Mesenchymal stem cell (in vitro differentiated cells and primary cell): Measurements from ENCODE around the gene LGALS7B.

Experiments used
- DNase-seq: peaks from one replicate; pipeline ENCODE4 v3.0.0-alpha.2; 2013
- H2AFZ ChIP-seq: one replicate; pipeline ENCODE4 v1.6.1; 2013; ENCODE audit warnings: low read depth, mild to moderate bottlenecking, control low read depth, inconsistent platforms, low read length, moderate library complexity
- H2AK5ac ChIP-seq: 2 replicates; pipeline ENCODE4 v1.6.1; 2013; ENCODE audit warnings: low read length, moderate library complexity, mild to moderate bottlenecking, inconsistent platforms; ENCODE audit not compliant: severe bottlenecking
- H2BK120ac ChIP-seq: one replicate; pipeline ENCODE4 v1.6.1; 2013; ENCODE audit warnings: low read depth, mild to moderate bottlenecking, inconsistent platforms, low read length, moderate library complexity
- H2BK12ac ChIP-seq, 2 experiments: one replicate each; pipeline ENCODE4 v1.6.1; 2013; ENCODE audit warnings: inconsistent platforms in 2 of 2, low read length in 2 of 2, mild to moderate bottlenecking in 2 of 2, moderate library complexity in 2 of 2, control low read depth in 1 of 2
- H2BK15ac ChIP-seq: one replicate; pipeline ENCODE4 v1.6.1; 2013; ENCODE audit warnings: mild to moderate bottlenecking, low read depth, inconsistent platforms; ENCODE audit not compliant: poor library complexity, severe bottlenecking
- H2BK5ac ChIP-seq: 2 replicates; pipeline ENCODE4 v1.6.1; 2013; ENCODE audit warnings: low read depth, mild to moderate bottlenecking, low read length, control low read depth, inconsistent platforms; ENCODE audit not compliant: poor library complexity, severe bottlenecking
- H3K14ac ChIP-seq, 2 experiments: one replicate each; pipeline ENCODE4 v1.6.1; 2013; ENCODE audit warnings: inconsistent platforms in 2 of 2, low read length in 2 of 2, control low read depth in 1 of 2, mild to moderate bottlenecking in 1 of 2, moderate library complexity in 1 of 2
- H3K18ac ChIP-seq, 2 experiments: one replicate each; pipeline ENCODE4 v1.6.1; 2013; ENCODE audit warnings: inconsistent platforms in 2 of 2, low read length in 2 of 2, control low read depth in 1 of 2, low read depth in 1 of 2, mild to moderate bottlenecking in 1 of 2
- H3K23ac ChIP-seq, 2 experiments: one replicate each; pipeline ENCODE4 v1.6.1; 2013; ENCODE audit warnings: inconsistent platforms in 2 of 2, low read length in 2 of 2, mild to moderate bottlenecking in 2 of 2, moderate library complexity in 2 of 2, control low read depth in 1 of 2
- H3K27ac ChIP-seq: 2 replicates; pipeline ENCODE4 v1.5.1; 2013; ENCODE audit warnings: mild to moderate bottlenecking, moderate library complexity, low read length, control low read depth, inconsistent platforms; ENCODE audit not compliant: poor library complexity, severe bottlenecking
- H3K27me3 ChIP-seq, 2 experiments: 2 replicates each; pipeline versions ENCODE4 v1.6.1 to v1.7.0; 2013; ENCODE audit warnings: low read length in 2 of 2, mild to moderate bottlenecking in 2 of 2, moderate library complexity in 2 of 2, control low read depth in 1 of 2, inconsistent platforms in 1 of 2; ENCODE audit not compliant: control insufficient read depth in 1 of 2, insufficient read depth in 1 of 2
- H3K36me3 ChIP-seq, 2 experiments: 2 replicates each; pipeline versions ENCODE4 v1.6.1 to v1.7.0; 2013; ENCODE audit warnings: low read length in 2 of 2, control low read depth in 1 of 2, inconsistent platforms in 1 of 2, low read depth in 1 of 2, mild to moderate bottlenecking in 1 of 2; ENCODE audit not compliant: insufficient read depth in 2 of 2, control insufficient read depth in 1 of 2
- H3K4ac ChIP-seq, 2 experiments: one replicate each; pipeline ENCODE4 v1.6.1; 2013; ENCODE audit warnings: inconsistent platforms in 2 of 2, low read length in 2 of 2, mild to moderate bottlenecking in 2 of 2, moderate library complexity in 2 of 2, control low read depth in 1 of 2, low read depth in 1 of 2
- H3K4me1 ChIP-seq: 2 replicates; pipeline ENCODE4 v1.6.1; 2013; ENCODE audit warnings: low read depth, low read length, control low read depth; ENCODE audit not compliant: control insufficient read depth, insufficient read depth
- H3K4me2 ChIP-seq: 2 replicates; pipeline ENCODE4 v1.6.1; 2013; ENCODE audit warnings: low read length, mild to moderate bottlenecking, inconsistent platforms; ENCODE audit not compliant: poor library complexity, severe bottlenecking
- H3K4me3 ChIP-seq, 2 experiments: 2 replicates each; pipeline versions ENCODE4 v1.5.1 to v1.7.0; 2013; ENCODE audit warnings: low read length in 2 of 2, mild to moderate bottlenecking in 2 of 2, control low read depth in 1 of 2, low read depth in 1 of 2; ENCODE audit not compliant: insufficient read depth in 1 of 2
- H3K79me1 ChIP-seq: replicated peaks from 2 replicates; pipeline ENCODE4 v1.6.1; 2013; ENCODE audit warnings: mild to moderate bottlenecking, control low read depth, low read length, inconsistent platforms; ENCODE audit not compliant: poor library complexity, severe bottlenecking
- H3K9ac ChIP-seq: 2 replicates; pipeline ENCODE4 v1.7.0; 2013; ENCODE audit warnings: mild to moderate bottlenecking, low read length, moderate library complexity
- H3K9me3 ChIP-seq: 2 replicates; pipeline ENCODE4 v1.7.0; 2013; ENCODE audit warnings: mild to moderate bottlenecking, low read length; ENCODE audit not compliant: control insufficient read depth
- H4K8ac ChIP-seq: one replicate; pipeline ENCODE4 v1.6.1; 2013; ENCODE audit warnings: inconsistent platforms, mild to moderate bottlenecking, low read length, moderate library complexity
- H4K91ac ChIP-seq: one replicate; pipeline ENCODE4 v1.6.1; 2013; ENCODE audit warnings: mild to moderate bottlenecking, low read length, inconsistent platforms
- WGBS: methylation state at CpG from one replicate; pipeline ENCODE4 v1.1.7; 2013; ENCODE audit warnings: mixed read lengths; 5-methylcytosine and 5-hydroxymethylcytosine counted together

LGALS7B gene

GRCh38 chr19:38801359-38802095 is 12.5 kb downstream of the LGALS7B start:
- Histone ChIP-seq H2BK120ac (no peak overlapping the region), H2BK5ac (no peak overlapping the region), H4K91ac (no peak overlapping the region), H2BK12ac (no peak overlapping the region), H3K27me3 (no peaks in the 10 kb centered on the region), H3K36me3 (no peaks in the 10 kb centered on the region), H3K27ac (no peak overlapping the region), H3K14ac (no peak overlapping the region), H3K4me3 (no peak overlapping the region), H3K9me3 (no peaks in the 10 kb centered on the region), H3K4ac (no peak overlapping the region), H3K18ac (no peak overlapping the region), H2AK5ac (no peak overlapping the region), H3K4me1 (peaks cover 2% of the 10 kb centered on the region), H4K8ac (no peak overlapping the region), H3K9ac (no peak overlapping the region), H3K23ac (no peak overlapping the region), H3K79me1 (no peaks in the 10 kb centered on the region), H3K4me2 (no peak overlapping the region), H2AFZ (no peak overlapping the region), H2BK15ac (no peak overlapping the region)
- 94% methylated on average over 11 of the region's 12 CpGs for WGBS
- DNase-seq: no peak

GRCh38 chr19:38803543-38803942 is 14.5 kb downstream of the LGALS7B start:
- Histone ChIP-seq H4K8ac (no peak overlapping the region), H2BK12ac (no peak overlapping the region), H3K14ac (no peak overlapping the region), H2BK120ac (no peak overlapping the region), H3K4me1 (peaks cover 3% of the 10 kb centered on the region), H4K91ac (no peak overlapping the region), H3K4me3 (no peak overlapping the region), H3K18ac (no peak overlapping the region), H3K27me3 (no peaks in the 10 kb centered on the region), H2BK5ac (no peak overlapping the region), H3K4me2 (no peak overlapping the region), H2AK5ac (no peak overlapping the region), H3K36me3 (no peaks in the 10 kb centered on the region), H3K27ac (no peak overlapping the region), H2BK15ac (no peak overlapping the region), H3K4ac (no peak overlapping the region), H2AFZ (no peak overlapping the region), H3K9me3 (no peaks in the 10 kb centered on the region), H3K79me1 (no peaks in the 10 kb centered on the region), H3K9ac (no peak overlapping the region), H3K23ac (no peak overlapping the region)
- 99% methylated on average over 6 of the region's 10 CpGs for WGBS
- DNase-seq: no peak

- Histone ChIP-seq H3K4me3 (no peak overlapping the region), H3K36me3 (peaks cover 0 to 2% of the 10 kb centered on the region in 2 experiments), H3K4ac (peak overlapping the region; percentile 9 to 73), H3K27ac (no peak overlapping the region), H2BK12ac (peak overlapping the region; percentile 12 to 91), H3K14ac (peak overlapping the region in 1 of 2 experiments; percentile 26), H3K4me2 (no peak overlapping the region), H3K4me1 (peaks cover 4% of the 10 kb centered on the region), H2AK5ac (peak overlapping the region; percentile 57), H3K9me3 (no peaks in the 10 kb centered on the region), H2BK120ac (no peak overlapping the region), H4K8ac (peak overlapping the region; percentile 66), H3K18ac (peak overlapping the region in 1 of 2 experiments; percentile 18), H3K79me1 (no peaks in the 10 kb centered on the region), H3K23ac (no peak overlapping the region), H2AFZ (no peak overlapping the region), H2BK15ac (no peak overlapping the region), H3K9ac (no peak overlapping the region), H3K27me3 (no peaks in the 10 kb centered on the region), H4K91ac (peak overlapping the region; percentile 81), H2BK5ac (no peak overlapping the region)
- DNase-seq: no peak
- WGBS: 10% methylated on average over 1 of the region's 1 CpG
Observed at GRCh38 chr19:38805180-38805579, 16.2 kb downstream of the LGALS7B start.

GRCh38 chr19:38806371-38806770 is 17.4 kb downstream of the LGALS7B start:
- Histone ChIP-seq H2BK5ac (no peak overlapping the region), H3K79me1 (no peaks in the 10 kb centered on the region), H2AK5ac (no peak overlapping the region), H3K9ac (no peak overlapping the region), H3K18ac (no peak overlapping the region), H2BK120ac (no peak overlapping the region), H4K8ac (no peak overlapping the region), H4K91ac (no peak overlapping the region), H2BK15ac (peak overlapping the region; percentile 33), H2BK12ac (peak overlapping the region in 1 of 2 experiments; percentile 12), H3K27me3 (no peaks in the 10 kb centered on the region), H3K23ac (no peak overlapping the region), H3K4ac (no peak overlapping the region), H2AFZ (no peak overlapping the region), H3K27ac (no peak overlapping the region), H3K9me3 (no peaks in the 10 kb centered on the region), H3K4me3 (no peak overlapping the region), H3K14ac (no peak overlapping the region), H3K4me1 (peaks cover 4% of the 10 kb centered on the region), H3K36me3 (peaks cover 0 to 2% of the 10 kb centered on the region in 2 experiments), H3K4me2 (no peak overlapping the region)
- no peak for DNase-seq
- WGBS: 90% methylated on average over 6 of the region's 6 CpGs
